H9 (cell line): ENCODE data around the gene CENPQ. TPM values are rescaled to one million over a fixed set of nuclear protein-coding genes. Genes with fewer than 3 reads are reported as not detected.

Source experiments
- DNase-seq: peaks from one replicate; pipeline ENCODE4 v3.0.0-alpha.2; 2017
- H2AFZ ChIP-seq: one replicate; pipeline ENCODE4 v1.6.1; 2013; ENCODE audit warnings: mild to moderate bottlenecking, low read length, control low read depth, moderate library complexity
- H2AK5ac ChIP-seq: 2 replicates; pipeline ENCODE4 v1.6.1; 2013; ENCODE audit warnings: low read length, control low read depth, mixed read lengths; ENCODE audit not compliant: insufficient read length
- H2BK120ac ChIP-seq: one replicate; pipeline ENCODE4 v1.6.1; 2013; ENCODE audit warnings: low read depth, mild to moderate bottlenecking, low read length, control low read depth, inconsistent platforms; ENCODE audit not compliant: poor library complexity, severe bottlenecking
- H2BK12ac ChIP-seq: 2 replicates; pipeline ENCODE4 v1.6.1; 2013; ENCODE audit warnings: low read length, control low read depth, mixed read lengths, low read depth; ENCODE audit not compliant: insufficient read length
- H2BK15ac ChIP-seq: 2 replicates; pipeline ENCODE4 v1.6.1; 2013; ENCODE audit warnings: low read depth, low read length, control low read depth
- H2BK20ac ChIP-seq: one replicate; pipeline ENCODE4 v1.6.1; 2013; ENCODE audit warnings: low read depth, mild to moderate bottlenecking, low read length, control low read depth, inconsistent platforms; ENCODE audit not compliant: poor library complexity, severe bottlenecking
- H2BK5ac ChIP-seq: 2 replicates; pipeline ENCODE4 v1.6.1; 2013; ENCODE audit warnings: low read length, control low read depth, mixed read lengths; ENCODE audit not compliant: insufficient read length
- H3K14ac ChIP-seq: 2 replicates; pipeline ENCODE4 v1.6.1; 2013; ENCODE audit warnings: low read length, control low read depth; ENCODE audit not compliant: insufficient read depth
- H3K18ac ChIP-seq: 2 replicates; pipeline ENCODE4 v1.6.1; 2013; ENCODE audit warnings: low read depth, mild to moderate bottlenecking, mixed read lengths, low read length, control low read depth; ENCODE audit not compliant: insufficient read length
- H3K23ac ChIP-seq: 2 replicates; pipeline ENCODE4 v1.6.1; 2013; ENCODE audit warnings: low read length, control low read depth, mixed read lengths, low read depth; ENCODE audit not compliant: insufficient read length
- H3K23me2 ChIP-seq: 2 replicates; pipeline ENCODE4 v1.6.1; 2013; ENCODE audit warnings: low read depth, mild to moderate bottlenecking, mixed read lengths, low read length, control low read depth; ENCODE audit not compliant: insufficient read length, poor library complexity, severe bottlenecking
- H3K27ac ChIP-seq: 2 replicates; pipeline ENCODE4 v1.5.1; 2013; ENCODE audit warnings: low read length, control low read depth, mixed read lengths, low read depth; ENCODE audit not compliant: insufficient read length
- H3K27me3 ChIP-seq: 2 replicates; pipeline ENCODE4 v1.6.1; 2013; ENCODE audit warnings: low read length, control low read depth, inconsistent platforms; ENCODE audit not compliant: insufficient read depth
- H3K4ac ChIP-seq: 2 replicates; pipeline ENCODE4 v1.6.1; 2013; ENCODE audit warnings: low read depth, mild to moderate bottlenecking, control low read depth, inconsistent platforms, low read length, moderate library complexity
- H3K4me1 ChIP-seq: 2 replicates; pipeline ENCODE4 v1.6.1; 2013; ENCODE audit warnings: low read length, control low read depth, inconsistent platforms; ENCODE audit not compliant: insufficient read depth
- H3K4me2 ChIP-seq: 2 replicates; pipeline ENCODE4 v1.6.1; 2013; ENCODE audit warnings: low read length, control low read depth, mixed read lengths; ENCODE audit not compliant: insufficient read length, insufficient read depth
- H3K56ac ChIP-seq: 2 replicates; pipeline ENCODE4 v1.6.1; 2013; ENCODE audit warnings: low read depth, mild to moderate bottlenecking, mixed read lengths, low read length, control low read depth; ENCODE audit not compliant: insufficient read length
- H3K79me1 ChIP-seq: 2 replicates; pipeline ENCODE4 v1.6.1; 2013; ENCODE audit warnings: low read depth, mild to moderate bottlenecking, moderate library complexity, low read length, control low read depth, inconsistent platforms; ENCODE audit not compliant: insufficient read depth, poor library complexity, severe bottlenecking
- H3K79me2 ChIP-seq: 2 replicates; pipeline ENCODE4 v1.6.1; 2013; ENCODE audit warnings: low read length, control low read depth, inconsistent platforms; ENCODE audit not compliant: insufficient read depth
- H3K9ac ChIP-seq: 2 replicates; pipeline ENCODE4 v1.6.1; 2013; ENCODE audit warnings: low read length, control low read depth, mixed read lengths; ENCODE audit not compliant: insufficient read length; ENCODE audit errors: extremely low read depth
- H3K9me3 ChIP-seq: one replicate; pipeline ENCODE4 v1.6.1; 2013; ENCODE audit warnings: low read depth, low read length, inconsistent platforms; ENCODE audit not compliant: control insufficient read depth
- H3T11ph ChIP-seq: one replicate; pipeline ENCODE4 v1.6.1; 2013; ENCODE audit warnings: mild to moderate bottlenecking, low read length, control low read depth, inconsistent platforms
- H4K20me1 ChIP-seq: one replicate; pipeline ENCODE4 v1.6.1; 2013; ENCODE audit not compliant: control insufficient read depth, insufficient read length, insufficient read depth
- H4K5ac ChIP-seq: 2 replicates; pipeline ENCODE4 v1.6.1; 2013; ENCODE audit warnings: low read depth, mild to moderate bottlenecking, mixed read lengths, low read length, control low read depth; ENCODE audit not compliant: insufficient read length
- H4K8ac ChIP-seq: replicated peaks from 2 replicates; pipeline ENCODE4 v1.6.1; 2013; ENCODE audit warnings: low read length, control low read depth, mixed read lengths, low read depth; ENCODE audit not compliant: insufficient read length
- H4K91ac ChIP-seq: 2 replicates; pipeline ENCODE4 v1.6.1; 2013; ENCODE audit warnings: low read depth, mild to moderate bottlenecking, moderate library complexity, mixed read lengths, low read length, control low read depth; ENCODE audit not compliant: insufficient read length
- H3K27ac Mint-ChIP-seq, 3 experiments: 2 replicates in 2 of 3; 3 replicates in 1 of 3; pipeline ENCODE4 v1.8.0; 2020 to 2021; ENCODE audit warnings: mixed read lengths in 3 of 3, mild to moderate bottlenecking in 1 of 3, moderate library complexity in 1 of 3
- H3K27me3 Mint-ChIP-seq: 2 replicates; pipeline ENCODE4 v1.8.0; 2021; ENCODE audit warnings: low read depth, mild to moderate bottlenecking, moderate library complexity, mixed read lengths
- H3K36me3 Mint-ChIP-seq, 3 experiments: 2 replicates in 2 of 3; 3 replicates in 1 of 3; pipeline ENCODE4 v1.8.0; 2020 to 2021; ENCODE audit warnings: low read depth in 3 of 3, mixed read lengths in 3 of 3; ENCODE audit not compliant: insufficient read depth in 1 of 3
- H3K4me1 Mint-ChIP-seq, 2 experiments: 2 replicates each; pipeline ENCODE4 v1.8.0; 2020; ENCODE audit warnings: mixed read lengths in 2 of 2
- H3K4me3 Mint-ChIP-seq, 2 experiments: 2 replicates in 1 of 2; 3 replicates in 1 of 2; pipeline ENCODE4 v1.8.0; 2020 to 2021; ENCODE audit warnings: mild to moderate bottlenecking in 2 of 2, mixed read lengths in 2 of 2, moderate library complexity in 1 of 2
- H3K9me3 Mint-ChIP-seq, 2 experiments: 2 replicates in 1 of 2; 3 replicates in 1 of 2; pipeline ENCODE4 v1.8.0; 2020; ENCODE audit warnings: mild to moderate bottlenecking in 2 of 2, mixed read lengths in 2 of 2, moderate library complexity in 1 of 2
- CTCF ChIP-seq: fragments of 200-600 bp; sonication (generic); conservative IDR thresholded peaks from 3 replicates; pipeline ENCODE4 v1.8.0; 2021; ENCODE audit warnings: antibody characterized with exemption, mild to moderate bottlenecking
- WGBS: extraction: QIAGEN DNeasy Blood & Tissue Kit; methylation state at CpG from one replicate; pipeline ENCODE4 v1.1.7; 2013; ENCODE audit warnings: missing lambda C conversion rate, low lambda C conversion rate, mixed read lengths; ENCODE audit not compliant: insufficient read length; ENCODE audit errors: extremely low coverage; 5-methylcytosine and 5-hydroxymethylcytosine counted together
- total RNA-seq: library from RNA; stranded (reverse); gene quantifications from 2 replicates; pipeline ENCODE4 v1.2.1, GENCODE V29; 2021

Gene CENPQ
- total RNA-seq, 1 experiment from 2014 or later, result 15.5 TPM

GRCh38 chr6:49423817-49424216 is 39.4 kb upstream of the CENPQ start:
- no peak overlapping the region for H2BK20ac ChIP-seq
- H2BK120ac ChIP-seq, result no peak overlapping the region
- TF ChIP-seq CTCF, result peak; percentile 52
- H3K14ac ChIP-seq, result no peak overlapping the region
- H3K18ac ChIP-seq, result no peak overlapping the region
- H4K8ac ChIP-seq, result no peak overlapping the region
- H3K4me1 ChIP-seq, result no peaks in the 10 kb centered on the region
- no peak overlapping the region for H3K4ac ChIP-seq
- H2AFZ ChIP-seq, result no peak overlapping the region
- no peaks in the 10 kb centered on the region for H3K9me3 Mint-ChIP-seq
- no peak overlapping the region for H2BK5ac ChIP-seq
- H3K9me3 ChIP-seq, result no peaks in the 10 kb centered on the region
- no peak overlapping the region for H3K27ac ChIP-seq
- DNase-seq, result no peak
- no peak overlapping the region for H3K56ac ChIP-seq
- H3K4me3 Mint-ChIP-seq, result no peak overlapping the region
- no peak overlapping the region for H3K4me2 ChIP-seq
- no peak overlapping the region for H3K9ac ChIP-seq
- no peaks in the 10 kb centered on the region for H3K36me3 Mint-ChIP-seq
- H3K79me2 ChIP-seq, result no peaks in the 10 kb centered on the region
- H2AK5ac ChIP-seq, result no peak overlapping the region
- H3K27ac Mint-ChIP-seq, result no peak overlapping the region
- no peaks in the 10 kb centered on the region for H3K27me3 ChIP-seq
- H3T11ph ChIP-seq, result no peak overlapping the region
- H4K91ac ChIP-seq, result no peak overlapping the region
- no peak overlapping the region for H2BK12ac ChIP-seq
- H3K79me1 ChIP-seq, result no peaks in the 10 kb centered on the region
- no peak overlapping the region for H2BK15ac ChIP-seq
- WGBS, result no CpG with 5 or more reads among the region's 1 CpG
- no peak overlapping the region for H3K23ac ChIP-seq
- no peaks in the 10 kb centered on the region; a peak in 1 of 4 replicates for H3K4me1 Mint-ChIP-seq
- H3K23me2 ChIP-seq, result no peaks in the 10 kb centered on the region
- H3K27me3 Mint-ChIP-seq, result no peaks in the 10 kb centered on the region
- H4K5ac ChIP-seq, result no peak overlapping the region
- H4K20me1 ChIP-seq, result no peaks in the 10 kb centered on the region
